CD4-positive, alpha-beta T cell treated with Interleukin-17A for 1 hour (primary cell): ENCODE data around the gene DUSP7.

Source experiments
- DNase-seq: peaks from one replicate; pipeline ENCODE4 v3.0.0-alpha.2; 2020

Gene DUSP7

DNA sequence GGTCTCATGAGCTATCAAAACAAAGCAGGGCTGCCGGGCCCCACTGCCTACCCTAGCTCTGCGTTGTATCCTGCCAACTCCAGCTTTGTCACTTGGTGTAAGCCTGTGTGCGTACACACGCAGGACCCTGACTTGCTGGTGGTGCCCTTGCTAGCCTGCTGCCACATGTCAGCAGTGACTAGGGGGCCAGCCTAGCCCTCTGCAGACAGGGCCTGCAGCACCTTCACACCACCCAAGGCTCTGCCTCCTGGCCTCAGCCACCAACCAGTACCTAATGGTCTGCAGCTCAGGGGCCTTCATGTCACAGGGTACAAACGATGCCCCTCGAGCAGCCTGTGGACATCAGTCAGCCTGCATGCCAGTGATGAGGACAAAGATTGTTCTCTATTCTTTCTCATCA is 30.1 kb upstream of the DUSP7 start:
- DNase-seq, result no peak

DNA sequence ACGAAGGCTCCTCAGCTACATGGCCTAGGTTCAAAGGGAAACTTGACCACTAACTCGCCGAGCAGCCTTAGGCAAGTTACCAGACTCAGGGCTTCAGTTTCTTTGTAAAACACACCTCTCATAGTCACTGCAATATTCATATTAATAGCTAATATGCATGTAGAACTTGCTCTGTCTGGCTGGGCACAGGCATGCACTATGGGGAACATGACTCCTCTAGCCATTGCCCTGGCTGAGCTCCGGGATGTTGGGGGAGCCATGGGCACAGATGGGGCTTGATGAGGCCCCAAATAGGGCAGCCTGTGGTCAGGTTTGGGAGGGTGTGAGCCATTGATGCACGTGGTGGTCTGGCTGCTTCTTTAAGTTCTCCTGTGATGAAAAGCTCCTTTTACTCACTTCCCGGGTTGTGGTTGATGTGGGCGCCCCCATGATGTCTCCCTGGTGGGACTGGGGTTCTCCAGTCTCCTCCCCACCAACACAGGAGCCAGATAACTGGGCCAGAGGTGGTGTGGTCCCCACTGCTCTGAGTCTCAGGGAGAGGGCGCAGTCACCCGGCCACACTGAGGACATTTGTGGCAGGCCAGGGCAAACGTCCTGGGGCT is 29.4 kb upstream of the DUSP7 start:
- DNase-seq, result no peak

DNA sequence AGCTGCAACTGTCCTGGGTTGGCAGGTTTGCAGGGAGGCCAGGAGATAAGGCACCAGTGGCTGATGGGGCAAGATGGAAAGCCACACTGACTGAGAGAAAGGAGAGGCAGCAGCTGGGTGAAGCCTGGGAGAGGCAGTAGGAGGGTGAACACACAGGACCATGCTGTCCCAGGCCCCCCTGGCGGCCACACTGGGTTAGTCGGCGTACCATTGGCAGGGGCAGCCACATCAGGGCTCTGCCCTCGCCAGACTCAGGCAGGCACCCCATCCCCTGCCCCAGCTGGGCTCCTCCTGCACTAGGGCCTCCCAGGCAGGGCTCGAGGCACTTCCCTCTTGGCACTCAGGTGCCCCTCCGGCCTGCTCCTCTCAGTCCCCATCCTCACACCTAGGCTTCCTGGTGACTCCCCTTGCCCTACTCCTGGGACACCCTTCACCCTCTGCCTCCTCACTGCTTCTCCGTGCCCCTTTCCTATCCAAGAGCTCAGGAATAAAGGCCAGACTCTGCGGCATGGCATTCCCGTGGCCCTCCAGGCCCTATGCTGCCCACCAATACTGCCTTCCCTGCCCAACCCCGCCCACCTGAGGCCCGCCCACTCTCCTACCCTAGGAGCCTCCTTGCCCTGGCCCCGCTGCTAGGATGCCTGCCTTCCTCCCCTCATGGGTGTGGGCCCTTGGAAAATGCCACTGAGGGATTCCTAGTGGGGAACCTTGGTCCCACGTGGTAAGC is 28.7 kb upstream of the DUSP7 start:
- DNase-seq, result no peak

DNA sequence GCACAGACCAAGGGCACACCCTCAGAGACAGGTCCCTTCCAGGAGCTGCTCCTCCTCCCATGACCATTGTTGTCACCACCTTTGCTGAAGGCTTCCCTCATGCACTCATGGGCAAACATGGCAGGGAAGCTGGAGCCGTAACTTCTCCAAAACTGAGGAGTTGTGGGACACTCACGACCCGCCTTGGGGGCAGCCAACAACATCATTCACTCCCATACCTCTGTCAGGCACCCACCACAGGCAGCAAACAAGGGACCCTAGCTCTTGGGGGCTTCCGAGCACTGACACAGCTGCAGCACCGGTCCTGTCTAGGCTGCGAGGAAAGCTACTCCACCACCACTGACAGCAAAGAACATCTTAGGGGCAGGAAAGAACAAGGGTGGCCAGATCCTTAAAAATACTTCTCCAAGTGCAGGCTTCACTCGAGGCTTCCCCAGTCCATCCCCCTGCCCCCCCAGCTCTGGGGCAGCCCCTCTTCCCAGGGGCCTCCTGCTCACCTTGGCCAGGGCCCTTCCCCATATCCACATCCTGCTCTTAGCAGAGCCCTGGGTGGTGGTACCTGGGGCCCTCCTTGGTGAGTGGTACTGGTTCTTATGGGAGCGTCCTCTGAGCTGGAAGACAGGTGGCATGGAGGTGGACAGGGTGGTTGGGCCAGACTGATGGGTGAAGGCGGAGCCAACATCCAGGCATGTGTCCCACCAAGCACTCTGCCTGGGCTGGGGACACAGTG is 28.0 kb upstream of the DUSP7 start:
- no peak for DNase-seq

DNA sequence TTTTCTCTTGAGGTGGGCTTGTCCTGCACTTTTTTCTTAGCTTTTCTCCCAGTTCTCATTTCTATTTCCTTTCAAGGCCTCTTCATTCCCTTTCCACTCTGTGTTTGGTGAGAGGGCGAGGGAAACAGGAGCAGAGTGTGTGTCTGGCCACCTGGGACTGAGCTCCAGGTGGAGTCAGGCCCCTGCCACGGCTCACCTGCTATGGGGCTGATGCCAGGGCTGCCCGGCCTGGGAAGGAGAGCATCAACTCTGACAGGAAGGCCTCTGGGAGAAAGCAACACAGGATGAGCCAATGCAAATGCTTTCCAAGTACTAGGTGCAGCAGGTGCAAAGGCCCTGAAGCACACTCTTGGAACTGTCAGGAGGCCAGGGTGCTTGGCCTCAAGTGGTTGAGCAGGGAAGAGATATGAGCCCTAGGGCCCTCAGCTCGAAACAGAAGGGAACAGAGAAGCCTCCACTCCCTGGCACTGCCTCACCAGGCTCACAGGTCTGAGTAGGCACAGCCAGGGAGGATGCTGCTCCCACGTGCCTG is 27.3 kb upstream of the DUSP7 start:
- no peak for DNase-seq

DNA sequence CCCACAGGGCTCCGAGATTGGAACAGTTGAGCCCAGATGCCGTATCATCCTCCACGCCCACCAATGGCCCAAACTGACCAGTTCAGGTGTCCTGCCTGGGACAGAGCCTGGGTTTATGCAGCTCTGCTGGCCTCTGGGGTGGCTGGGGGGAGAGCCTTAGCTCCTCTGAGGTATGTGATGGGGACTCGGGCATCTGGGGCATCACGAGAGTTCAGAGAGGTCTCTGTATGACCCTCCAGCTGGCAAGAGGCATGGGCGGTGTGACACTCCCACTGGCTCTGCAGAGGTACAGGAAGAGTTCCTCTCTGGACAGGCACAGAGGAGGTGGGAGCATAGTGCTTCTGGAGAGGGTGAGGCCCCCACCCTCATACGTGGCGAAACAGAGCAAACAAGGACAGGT is 26.6 kb upstream of the DUSP7 start:
- DNase-seq, result no peak

DNA sequence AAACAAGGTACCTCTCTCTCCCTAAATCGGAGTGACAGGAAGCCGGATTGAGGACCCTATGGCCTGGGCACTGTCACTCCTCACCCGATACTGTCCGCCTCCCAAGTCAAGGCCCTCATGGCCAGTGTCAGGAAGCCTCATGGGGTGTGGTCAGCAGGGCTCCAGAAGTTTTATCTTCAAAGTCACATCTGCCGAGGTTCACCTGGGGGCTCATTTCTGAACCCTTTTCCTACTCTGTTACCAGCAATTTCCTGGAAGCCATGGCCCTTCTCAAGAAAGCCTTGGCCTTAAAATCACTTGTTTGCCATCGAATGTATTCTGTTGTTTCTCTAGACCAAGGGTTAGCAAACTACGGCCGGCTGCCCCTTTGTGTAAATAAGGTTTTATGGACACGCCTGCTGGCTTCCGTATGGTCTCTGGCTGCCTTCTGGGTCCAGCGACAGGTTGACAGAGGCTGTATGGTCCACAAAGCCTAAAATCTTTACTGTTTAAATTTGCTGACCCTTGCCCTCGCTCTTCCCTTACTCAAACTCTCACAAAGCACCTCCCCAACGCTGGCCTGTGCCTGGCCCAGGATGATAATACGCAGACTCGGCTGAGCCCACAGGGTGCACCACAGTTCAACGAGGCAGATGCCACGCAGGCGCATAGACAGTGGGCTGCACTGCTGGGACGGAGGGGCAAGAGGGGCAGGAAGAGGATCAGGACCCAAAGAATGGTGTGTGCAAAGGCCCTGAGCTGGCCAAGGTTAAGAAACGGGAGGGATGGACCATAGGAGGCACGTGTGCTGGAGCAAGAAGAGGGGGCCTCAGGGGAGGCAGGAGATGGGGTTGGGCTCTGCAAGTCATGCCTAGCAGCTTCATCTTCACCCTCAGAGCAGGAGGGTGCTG is 24.7 kb upstream of the DUSP7 start:
- no peak for DNase-seq

DNA sequence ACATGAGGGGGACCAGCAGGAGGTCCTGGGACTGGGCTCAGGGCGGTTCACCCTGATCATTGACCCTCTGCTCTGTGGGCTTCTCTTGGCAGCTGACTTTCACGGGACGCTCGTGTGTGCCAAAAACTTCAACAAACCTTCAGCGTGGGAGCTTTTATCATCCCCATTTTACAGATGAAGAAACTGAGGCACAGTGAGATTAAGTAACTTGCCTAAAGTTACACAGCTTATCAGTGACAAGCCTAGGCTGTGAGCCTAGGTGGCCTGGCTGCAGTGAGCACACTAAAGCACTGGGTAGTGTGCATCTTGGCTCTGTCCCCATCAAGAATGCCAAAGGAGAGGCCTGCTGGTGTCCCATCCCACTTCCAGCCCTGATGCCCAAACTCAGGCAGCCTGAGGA is 23.6 kb upstream of the DUSP7 start:
- no peak for DNase-seq

DNA sequence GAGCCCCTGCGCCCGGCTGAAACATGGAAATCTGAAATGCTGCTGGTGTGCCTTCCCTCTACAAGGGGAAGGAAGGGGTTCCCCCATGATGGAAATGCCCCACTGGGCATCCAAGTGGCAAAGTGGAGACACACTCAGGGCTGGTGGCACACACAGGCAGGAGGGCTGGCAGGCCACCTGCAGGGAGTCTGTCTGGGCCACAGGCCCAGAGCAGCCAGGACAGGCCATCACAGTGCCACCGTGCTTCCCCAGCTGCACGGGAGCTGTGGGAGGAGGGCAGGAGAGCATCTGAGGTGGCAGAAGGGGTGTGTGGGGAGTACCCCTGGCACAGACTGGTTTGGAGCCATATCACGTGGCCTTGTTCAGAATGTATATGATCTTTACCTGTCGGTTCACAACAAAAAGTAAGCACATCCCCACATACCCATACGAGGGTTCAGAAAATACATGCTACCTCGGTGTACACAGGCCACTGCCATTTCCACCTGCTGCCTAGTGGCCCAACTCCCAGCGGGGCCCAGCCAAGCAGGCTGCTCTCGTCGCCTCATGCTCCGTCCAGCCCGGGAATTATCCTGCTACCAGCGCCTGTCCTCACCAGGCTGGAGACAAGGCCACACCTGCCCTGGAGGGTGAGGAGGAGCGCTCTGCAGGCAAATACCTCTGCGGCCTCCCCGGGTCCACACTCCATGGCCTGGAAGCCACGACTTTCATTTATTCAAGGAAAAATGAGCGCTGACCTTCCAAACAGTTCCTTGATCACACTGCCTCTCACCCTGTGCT is 22.6 kb upstream of the DUSP7 start:
- DNase-seq, result no peak

DNA sequence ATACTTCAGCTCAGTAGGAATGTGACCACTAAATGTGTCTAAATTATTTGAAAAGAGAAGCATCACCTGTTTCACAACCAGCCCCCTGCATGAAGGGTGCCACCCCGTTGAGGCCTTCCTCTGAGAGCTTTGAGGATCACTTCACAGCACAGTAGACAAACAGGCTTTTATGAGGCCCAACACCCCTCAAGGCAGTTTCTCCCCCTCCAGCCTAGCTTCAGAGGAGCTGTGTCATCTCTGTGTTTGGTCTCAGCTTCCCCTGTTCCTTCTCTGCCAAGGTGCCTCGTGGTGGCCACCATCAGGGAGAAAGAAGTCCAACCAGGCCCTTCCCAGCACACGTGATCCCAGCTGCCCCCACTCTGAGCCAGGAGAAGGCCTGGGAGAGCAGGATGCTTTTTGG is 21.6 kb upstream of the DUSP7 start:
- DNase-seq, result no peak

DNA sequence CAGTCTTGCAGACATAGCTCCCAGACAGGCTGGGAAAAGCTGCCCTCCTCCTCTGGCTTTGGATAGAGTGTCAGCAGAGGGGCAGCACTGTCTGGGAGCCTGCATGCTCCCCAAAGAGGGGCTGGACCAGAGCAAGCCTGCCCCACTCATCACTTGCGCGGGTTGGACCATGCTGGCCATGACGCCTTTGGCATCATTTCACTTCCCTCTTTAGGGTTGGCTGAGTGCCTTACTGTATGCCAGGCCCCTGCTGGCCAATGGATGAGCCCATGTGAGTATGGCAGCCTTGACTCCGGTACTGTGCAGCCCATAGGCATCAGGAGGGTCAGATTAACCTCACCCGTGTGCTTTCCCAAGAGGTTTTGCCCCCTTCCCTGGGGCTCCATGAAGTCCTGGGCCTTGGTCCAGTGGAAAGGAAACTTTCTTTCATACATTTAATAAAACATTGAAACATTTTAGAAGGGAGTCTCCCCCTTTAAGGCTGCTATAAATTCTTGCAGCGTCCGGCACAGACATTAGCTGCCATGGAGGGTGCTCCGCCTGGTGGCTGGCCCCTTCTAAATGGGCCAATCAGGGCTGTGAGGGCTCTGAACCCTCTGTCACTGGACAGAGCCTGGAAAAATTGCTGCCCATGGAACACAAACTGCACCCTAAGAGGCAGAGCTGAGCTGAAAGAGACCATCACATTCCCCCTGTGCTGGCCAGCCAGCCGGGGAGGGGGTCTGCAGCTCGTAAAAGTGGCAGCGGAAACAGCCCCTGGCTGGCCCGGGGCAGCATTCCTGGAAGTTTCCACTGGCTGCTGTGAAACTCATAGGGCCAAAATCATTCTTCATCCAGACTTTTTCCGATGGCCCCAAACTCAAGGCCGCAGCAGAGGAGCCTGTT is 20.8 kb upstream of the DUSP7 start:
- no peak for DNase-seq

DNA sequence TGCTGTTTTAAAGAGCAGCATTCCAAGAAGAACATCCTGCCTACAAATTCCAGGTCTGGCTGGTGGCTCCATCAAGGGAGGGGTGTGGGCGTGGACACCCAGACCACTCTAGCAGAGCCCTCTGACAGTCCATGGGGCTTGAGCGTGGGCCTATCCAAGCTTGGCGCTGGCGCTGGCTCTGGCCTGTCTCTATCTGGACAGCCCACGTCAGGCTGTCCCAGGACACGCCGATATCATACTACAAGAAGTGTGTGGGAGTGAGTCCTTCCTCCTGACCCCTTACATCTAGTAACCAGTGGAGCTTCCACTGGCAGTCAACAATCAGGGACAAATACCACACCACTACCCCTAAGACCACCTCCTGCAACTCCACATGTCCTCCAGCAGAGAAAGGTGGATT is 17.1 kb upstream of the DUSP7 start:
- no peak for DNase-seq

DNA sequence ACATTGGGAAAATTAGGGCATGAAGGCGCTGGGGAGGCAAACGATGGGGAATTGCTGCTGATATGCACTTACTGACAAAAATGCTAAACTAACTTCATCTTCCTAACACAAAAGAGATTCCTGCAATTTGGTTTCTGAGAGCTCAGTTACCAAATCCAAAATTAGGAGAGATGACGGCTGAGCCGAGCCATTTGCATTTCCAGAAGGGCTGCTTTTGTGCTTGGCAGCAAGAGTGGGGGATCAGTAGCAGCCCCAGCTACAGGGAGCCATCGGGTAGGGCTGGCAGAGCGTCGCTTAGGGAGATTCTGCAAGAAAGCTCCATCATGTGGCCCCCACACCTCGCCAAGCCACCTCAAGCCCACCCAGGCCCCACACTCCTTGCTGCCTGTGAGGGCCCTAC is 16.1 kb upstream of the DUSP7 start:
- no peak for DNase-seq

DNA sequence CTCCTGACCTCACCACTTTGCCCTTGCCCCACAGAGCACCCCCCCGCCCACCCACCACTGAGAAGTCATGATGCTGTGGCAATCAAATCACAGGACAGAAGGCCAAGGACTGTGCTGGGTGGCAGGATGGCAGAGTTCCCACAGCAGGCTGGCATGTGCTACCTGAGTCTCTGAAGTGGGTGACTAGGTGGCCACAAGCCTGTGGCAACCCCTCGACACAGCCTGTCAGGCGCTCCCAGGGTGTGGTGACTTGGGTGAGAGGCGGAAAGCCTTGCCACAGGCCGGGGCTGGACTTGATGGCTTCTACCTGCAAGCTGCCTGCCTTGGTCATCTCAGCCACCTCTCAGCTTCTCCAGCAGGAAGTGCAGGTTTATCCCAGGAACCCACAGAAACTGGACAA is 15.6 kb upstream of the DUSP7 start:
- peak; percentile 14 for DNase-seq

DNA sequence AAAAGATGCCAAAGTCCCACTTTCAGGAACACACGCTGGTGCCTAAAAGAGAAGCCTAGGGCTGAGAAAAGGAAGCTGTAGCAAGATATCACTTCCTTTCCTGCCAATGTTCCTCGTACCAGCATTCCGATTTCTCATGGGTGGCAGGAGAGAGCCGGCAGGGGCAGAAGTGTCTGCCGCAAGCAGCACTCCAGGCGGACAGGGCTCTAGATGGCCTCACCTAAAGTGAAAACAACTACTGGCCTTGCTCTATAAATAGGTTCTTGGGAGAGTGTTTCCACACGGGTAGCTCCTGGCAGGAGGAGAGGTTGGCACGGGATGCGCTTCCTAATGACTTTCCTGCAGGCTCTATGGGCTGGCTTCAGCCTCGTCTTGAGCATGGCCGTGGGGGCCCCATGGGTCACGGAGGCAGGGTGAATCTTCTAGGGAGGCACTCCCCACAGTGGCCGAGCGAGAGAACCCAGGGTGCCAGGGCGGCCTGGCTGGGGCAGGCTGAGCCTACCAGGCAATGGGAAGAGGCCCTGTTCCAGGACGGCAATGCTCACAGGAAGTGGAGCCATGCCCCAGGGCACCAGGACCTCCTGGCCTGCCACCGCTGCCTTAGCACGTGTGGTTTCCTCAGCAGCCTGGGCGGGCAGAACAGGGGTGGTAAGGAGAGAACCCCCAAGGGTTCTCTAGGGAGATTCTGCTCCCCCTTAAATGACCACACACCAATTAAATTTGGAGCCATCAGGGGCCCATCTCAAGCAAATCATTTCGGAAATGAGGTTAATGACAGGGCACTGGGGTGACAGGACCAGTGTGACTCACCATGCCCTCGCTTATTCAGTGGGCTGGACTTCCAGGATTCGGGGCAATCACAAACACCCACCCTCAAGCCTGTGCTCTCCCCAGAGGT is 14.6 kb upstream of the DUSP7 start:
- no peak for DNase-seq

DNA sequence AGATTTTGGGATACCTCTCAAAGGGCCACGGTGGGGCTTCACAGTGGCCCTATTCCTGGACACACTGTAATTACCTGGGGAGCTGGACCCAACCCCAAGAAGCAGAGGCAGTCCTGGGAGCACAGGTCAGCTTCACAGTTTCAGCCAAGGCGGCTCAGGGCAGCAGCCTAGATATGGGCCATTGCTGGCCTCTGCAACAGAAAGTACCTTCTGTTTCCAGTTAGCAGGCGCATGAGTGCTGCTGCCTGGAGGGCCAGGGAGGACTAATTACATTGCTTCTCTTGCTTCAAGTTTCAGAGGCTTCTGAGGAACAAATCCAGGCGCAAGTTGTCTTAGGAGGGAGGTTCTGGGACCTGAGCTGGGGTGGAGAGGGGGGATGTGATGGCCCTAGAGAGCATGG is 13.5 kb upstream of the DUSP7 start:
- no peak for DNase-seq

DNA sequence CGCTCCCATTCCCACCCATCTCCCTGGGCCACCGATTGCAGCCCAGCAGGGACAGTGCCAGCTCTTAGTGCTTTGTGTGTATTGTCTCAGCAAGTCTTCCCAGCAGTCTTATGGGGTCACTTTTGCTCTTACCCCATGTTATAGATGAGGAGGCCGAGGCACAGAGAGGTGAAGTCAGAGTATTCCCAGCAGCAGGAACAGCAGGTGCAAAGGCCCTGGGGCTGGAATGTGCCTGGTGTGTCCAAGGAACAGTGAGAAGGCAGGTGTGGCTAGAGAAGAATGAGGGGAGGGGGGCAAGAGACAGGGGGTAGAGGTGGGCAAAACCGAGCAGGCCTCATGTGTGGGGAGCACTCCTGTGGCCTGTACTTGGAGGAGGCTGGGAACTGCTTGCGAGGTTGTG is 12.8 kb upstream of the DUSP7 start:
- no peak for DNase-seq

DNA sequence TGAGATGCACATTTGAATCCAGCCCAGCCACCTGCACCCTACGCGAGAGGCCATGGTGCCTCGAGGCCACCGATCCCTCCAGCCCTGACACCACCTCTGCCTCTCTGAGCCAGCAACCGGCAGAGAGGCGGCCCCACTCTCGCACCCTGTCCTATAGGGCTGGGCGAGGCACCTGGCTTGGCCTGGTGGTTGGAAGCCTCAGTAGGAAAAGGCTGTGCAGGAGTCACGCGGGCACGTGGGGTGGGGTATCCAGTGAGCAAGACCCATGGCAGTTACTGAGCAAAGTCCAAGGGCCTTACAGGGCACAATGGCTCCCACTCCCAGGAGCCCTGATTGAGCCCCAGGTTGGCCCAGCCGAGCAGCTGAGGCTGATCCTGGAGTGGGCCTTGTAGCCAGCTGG is 12.4 kb upstream of the DUSP7 start:
- no peak for DNase-seq

DNA sequence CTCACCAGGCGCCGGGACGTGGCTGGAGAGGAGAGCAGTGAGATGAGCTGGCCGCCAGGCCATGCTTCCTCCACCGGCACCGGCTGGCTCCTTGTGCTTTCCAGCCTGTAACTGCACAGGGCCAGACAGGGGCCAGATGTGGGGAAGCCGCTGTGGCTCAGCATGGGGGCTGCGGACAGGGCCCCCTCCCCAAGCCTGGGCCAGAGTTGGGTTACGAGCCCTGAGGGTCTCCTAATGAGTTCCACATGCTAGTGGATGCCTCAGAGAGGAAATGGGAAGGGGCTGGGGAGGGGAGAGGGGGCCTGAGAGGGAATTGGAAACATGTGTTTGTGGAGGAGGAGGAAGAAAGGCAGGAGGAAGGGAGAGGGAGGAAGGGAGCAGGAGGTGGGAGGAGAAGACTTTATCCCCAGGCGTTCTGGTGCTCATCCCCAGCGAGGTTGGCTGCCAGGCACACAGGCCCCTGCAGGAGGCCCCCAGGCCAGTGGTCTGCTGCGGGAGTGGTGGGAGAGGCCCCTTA is 11.7 kb upstream of the DUSP7 start:
- no peak for DNase-seq

DNA sequence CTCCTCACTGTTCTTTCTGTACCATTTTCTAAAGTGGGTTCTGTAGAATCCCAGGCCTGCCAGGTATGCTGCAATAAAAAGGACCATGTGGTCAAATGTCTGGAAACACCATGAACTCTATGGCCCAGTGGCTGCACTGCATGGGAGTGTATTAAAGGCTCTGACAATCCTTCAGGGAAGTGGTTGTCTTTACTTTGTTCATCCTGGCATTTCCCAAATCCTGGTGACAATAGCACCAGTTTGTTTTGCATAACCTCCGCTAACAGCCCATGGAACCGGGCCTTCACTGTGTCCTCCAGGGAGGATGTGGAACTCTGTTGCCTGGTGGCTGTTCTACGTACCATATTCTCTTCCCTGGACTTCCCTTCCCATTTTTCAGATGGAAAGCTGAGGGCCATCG is 11.2 kb upstream of the DUSP7 start:
- no peak for DNase-seq
